Stomach (tissue), 9 donors: ENCODE results near the gene LGALS1. TPM values are rescaled to one million over a fixed set of nuclear protein-coding genes. Genes with fewer than 3 reads are reported as not detected.

Experiments
- DNase-seq, 2 donors: peaks; one replicate each; pipeline versions ENCODE4 v3.0.0 to v3.0.0-alpha.2; 2013 to 2019
- H3K27ac ChIP-seq, 5 donors: fragments of 200-600 bp in 4 of 5; sonication (generic) in 4 of 5; one replicate each; pipeline ENCODE4 v1.5.1; 2013 to 2019; ENCODE audit warnings: mild to moderate bottlenecking in 1 of 5, moderate library complexity in 1 of 5
- H3K27me3 ChIP-seq, 3 donors: fragments of 200-600 bp; sonication (generic); one replicate each; pipeline ENCODE4 v1.5.1; 2017 to 2019; ENCODE audit warnings: mixed run types in 1 of 3
- H3K36me3 ChIP-seq, 4 donors: fragments of 200-600 bp; sonication (generic); 1 replicate in 3 of 4; 2 replicates in 1 of 4; pipeline ENCODE4 v1.5.1; 2016 to 2019
- H3K4me1 ChIP-seq, 4 donors: fragments of 200-600 bp; sonication (generic); one replicate each; pipeline ENCODE4 v1.5.1; 2016 to 2019
- H3K4me3 ChIP-seq, 4 donors: fragments of 200-600 bp; sonication (generic) in 3 of 4; one replicate each; pipeline ENCODE4 v1.5.1; 2016 to 2019; ENCODE audit warnings: mild to moderate bottlenecking in 1 of 4
- H3K9me3 ChIP-seq, 4 donors: fragments of 200-600 bp; sonication (generic); one replicate each; pipeline ENCODE4 v1.5.1; 2016 to 2019
- EP300 ChIP-seq: sonication (generic); formaldehyde crosslinking; IDR thresholded peaks from one replicate; pipeline ENCODE4 v1.6.1; 2017; ENCODE audit warnings: antibody characterized with exemption
- POLR2A ChIP-seq, 4 donors: fragments of 450-650 bp; IDR thresholded peaks; one replicate each; pipeline ENCODE4 v1.6.1; 2016; ENCODE audit warnings: antibody characterized with exemption in 4 of 4, control low read depth in 2 of 4, mild to moderate bottlenecking in 1 of 4, moderate library complexity in 1 of 4
- POLR2AphosphoS5 ChIP-seq, 3 donors: sonication (generic); formaldehyde crosslinking; IDR thresholded peaks; one replicate each; pipeline ENCODE4 v1.6.1; 2016; ENCODE audit warnings: antibody characterized with exemption in 3 of 3
- WGBS, 5 donors: extraction: QIAGEN DNeasy Blood & Tissue Kit in 3 of 5; methylation state at CpG; one replicate each; pipeline versions ENCODE4 v1.1.5 to v1.1.7; 2013 to 2018; 5-methylcytosine and 5-hydroxymethylcytosine counted together
- intact Hi-C: fragments of 100-400 bp; cut with DNase I; formaldehyde crosslinking; loops from one replicate; pipeline ENCODE4 v1.15.1; 2023; ENCODE audit warnings: low total_unique reads
- polyA plus RNA-seq, 3 donors: library from polyadenylated mRNA; stranded (reverse); fragments of 200-250 nt; gene quantifications; one replicate each; pipeline ENCODE4 v1.2.3, GENCODE V29; 2013
- total RNA-seq, 5 donors: library from RNA; depleted of rRNA; stranded (reverse); fragments of >200 nt; gene quantifications; one replicate each; pipeline versions ENCODE4 v1.1.0 to v1.2.3, GENCODE V29; 2014 to 2016
- TF ChIP-seq, protein P1 (sequence below), 7 experiments: fragments of 450-650 bp in 4 of 7; fragments of 200-600 bp in 3 of 7; sonication (generic) in 3 of 7; IDR thresholded peaks; one replicate each; pipeline ENCODE4 v1.5.1; 2016 to 2019; ENCODE audit warnings: antibody characterized with exemption in 7 of 7, control low read depth in 2 of 7, mild to moderate bottlenecking in 1 of 7
- donor health status: healthy with polysubstance abuse.
- donor health status: Bipolar disorder and iron deficiency.
- donor health status: healthy.

LGALS1 gene
- total and polyA plus RNA-seq, 8 donors: 235 to 1,435 (median 475) TPM

DNA sequence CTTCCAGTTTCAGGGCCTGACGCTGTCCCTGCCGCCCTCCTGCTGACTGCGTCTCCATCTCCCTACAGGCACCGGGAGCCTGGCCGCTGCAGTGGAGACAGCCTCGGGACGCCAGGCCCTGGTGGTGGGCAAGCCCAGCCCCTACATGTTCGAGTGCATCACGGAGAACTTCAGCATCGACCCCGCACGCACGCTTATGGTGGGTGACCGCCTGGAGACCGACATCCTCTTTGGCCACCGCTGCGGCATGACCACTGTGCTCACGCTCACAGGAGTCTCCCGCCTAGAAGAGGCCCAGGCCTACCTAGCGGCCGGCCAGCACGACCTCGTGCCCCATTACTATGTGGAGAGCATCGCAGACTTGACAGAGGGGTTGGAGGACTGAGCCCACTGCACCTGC lies 9.9 kb upstream of the LGALS1 start:
- H3K27ac ChIP-seq: peak overlapping the region in 1 of 5 donors; percentile 88
- WGBS, 5 donors: 93 to 95% (median 94%) methylated on average over 23 to 24 of the region's 24 CpGs
- intact Hi-C loops: no loop called here
- no peak for DNase-seq
- H3K9me3 ChIP-seq: no peaks in the 10 kb centered on the region
- no peak for TF ChIP-seq EP300
- TF ChIP-seq, protein P1, sequence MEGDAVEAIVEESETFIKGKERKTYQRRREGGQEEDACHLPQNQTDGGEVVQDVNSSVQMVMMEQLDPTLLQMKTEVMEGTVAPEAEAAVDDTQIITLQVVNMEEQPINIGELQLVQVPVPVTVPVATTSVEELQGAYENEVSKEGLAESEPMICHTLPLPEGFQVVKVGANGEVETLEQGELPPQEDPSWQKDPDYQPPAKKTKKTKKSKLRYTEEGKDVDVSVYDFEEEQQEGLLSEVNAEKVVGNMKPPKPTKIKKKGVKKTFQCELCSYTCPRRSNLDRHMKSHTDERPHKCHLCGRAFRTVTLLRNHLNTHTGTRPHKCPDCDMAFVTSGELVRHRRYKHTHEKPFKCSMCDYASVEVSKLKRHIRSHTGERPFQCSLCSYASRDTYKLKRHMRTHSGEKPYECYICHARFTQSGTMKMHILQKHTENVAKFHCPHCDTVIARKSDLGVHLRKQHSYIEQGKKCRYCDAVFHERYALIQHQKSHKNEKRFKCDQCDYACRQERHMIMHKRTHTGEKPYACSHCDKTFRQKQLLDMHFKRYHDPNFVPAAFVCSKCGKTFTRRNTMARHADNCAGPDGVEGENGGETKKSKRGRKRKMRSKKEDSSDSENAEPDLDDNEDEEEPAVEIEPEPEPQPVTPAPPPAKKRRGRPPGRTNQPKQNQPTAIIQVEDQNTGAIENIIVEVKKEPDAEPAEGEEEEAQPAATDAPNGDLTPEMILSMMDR (IDR thresholded peaks at IDR 0.05): no peak
- TF ChIP-seq POLR2A (IDR thresholded peaks at IDR 0.05): no peak
- no peak for TF ChIP-seq POLR2AphosphoS5 (IDR thresholded peaks at IDR 0.05)
- no peak overlapping the region for H3K4me3 ChIP-seq
- H3K27me3 ChIP-seq: no peaks in the 10 kb centered on the region
- peaks cover 10 to 53% (median 21%) of the 10 kb centered on the region in 4 donors for H3K4me1 ChIP-seq
- peaks cover 8 to 19% (median 17%) of the 10 kb centered on the region in 4 donors for H3K36me3 ChIP-seq

DNA sequence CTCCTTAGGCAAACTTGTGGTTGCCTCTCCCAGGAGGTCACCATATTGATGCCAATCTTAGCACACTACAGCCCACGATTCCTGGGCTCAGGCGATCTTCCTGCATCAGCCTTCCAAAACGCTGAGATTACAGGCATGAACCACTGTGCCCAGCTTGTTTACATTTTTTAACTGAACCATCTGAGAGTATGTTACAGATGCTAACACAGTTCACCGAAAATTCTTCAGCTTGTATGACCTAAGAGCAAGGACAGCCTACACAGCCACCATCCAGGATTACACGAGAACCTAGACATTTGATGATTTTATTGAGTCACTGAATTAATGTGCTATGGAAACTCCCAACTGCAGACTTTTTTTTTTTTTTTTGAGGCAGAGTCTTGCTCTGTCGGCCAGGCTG lies 5.8 kb upstream of the LGALS1 start:
- H3K4me3 ChIP-seq: no peak overlapping the region
- intact Hi-C loops: no loop called here
- 48 to 75% (median 56%) methylated on average over 6 of the region's 6 CpGs for WGBS, 5 donors

DNA sequence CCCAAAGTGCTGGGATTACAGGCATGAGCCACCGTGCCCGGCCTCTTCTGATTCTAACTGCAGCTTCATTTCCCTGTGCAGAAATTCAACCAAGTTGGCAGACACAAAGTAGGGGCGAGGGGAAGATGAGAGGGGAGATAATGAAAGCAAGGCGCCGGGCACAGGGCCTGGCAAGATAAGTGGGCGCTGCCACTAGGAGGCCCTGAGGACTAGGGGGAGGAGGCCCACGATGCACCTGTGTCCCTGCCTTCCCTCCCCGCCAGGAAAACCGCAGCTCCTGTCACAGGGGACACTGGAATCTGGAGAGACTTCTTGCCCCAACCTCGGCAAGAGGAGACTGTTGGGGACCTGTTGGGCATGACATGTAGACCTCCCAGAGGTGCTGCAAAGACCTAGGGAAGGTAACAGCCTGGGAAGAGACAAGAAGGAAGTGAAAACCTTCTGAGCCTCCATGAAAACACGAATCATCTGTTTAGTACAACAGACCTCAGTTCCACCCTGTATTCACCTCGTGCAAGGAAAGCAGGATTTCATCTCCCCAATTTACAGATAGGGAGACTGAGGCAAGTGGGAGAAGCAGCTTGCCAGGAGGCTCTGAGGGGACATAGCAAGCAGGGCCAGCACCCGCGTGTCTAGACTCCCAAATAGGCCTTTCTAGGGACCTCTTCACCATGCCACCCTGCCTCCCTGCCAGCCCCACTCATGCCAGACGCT lies 3.1 kb upstream of the LGALS1 start:
- Histone ChIP-seq H3K9me3 (no peaks in the 10 kb centered on the region), H3K27me3 (no peaks in the 10 kb centered on the region), H3K4me1 (peaks cover 28 to 62% (median 52%) of the 10 kb centered on the region in 4 donors), H3K4me3 (no peak overlapping the region), H3K27ac (peak overlapping the region in 3 of 5 donors; percentile 91 to 94 (median 94)), H3K36me3 (no peaks in the 10 kb centered on the region)
- TF ChIP-seq POLR2AphosphoS5 (IDR thresholded peaks at IDR 0.05) (no peak), EP300 (no peak), POLR2A (IDR thresholded peaks at IDR 0.05) (no peak)
- TF ChIP-seq, protein P1 (IDR thresholded peaks at IDR 0.05): no peak
- DNase-seq: no peak
- intact Hi-C loops: no loop called here
- WGBS, 5 donors: 48 to 66% (median 56%) methylated on average over 15 of the region's 15 CpGs

More for the DNA sequence above, 5.8 kb upstream of the LGALS1 start:
- H3K9me3 ChIP-seq: no peaks in the 10 kb centered on the region
- H3K36me3 ChIP-seq: peaks cover 8 to 19% (median 17%) of the 10 kb centered on the region in 4 donors
- H3K4me1 ChIP-seq: peaks cover 8 to 39% (median 25%) of the 10 kb centered on the region in 4 donors
- peak overlapping the region in 2 of 5 donors; percentile 0 to 46 for H3K27ac ChIP-seq
- no peaks in the 10 kb centered on the region for H3K27me3 ChIP-seq
- TF ChIP-seq EP300 (no peak), POLR2AphosphoS5 (IDR thresholded peaks at IDR 0.05) (peak in 2 of 3 donors; percentile 13 to 60)
- TF ChIP-seq, protein P1 (IDR thresholded peaks at IDR 0.05): no peak
- DNase-seq: no peak

DNA sequence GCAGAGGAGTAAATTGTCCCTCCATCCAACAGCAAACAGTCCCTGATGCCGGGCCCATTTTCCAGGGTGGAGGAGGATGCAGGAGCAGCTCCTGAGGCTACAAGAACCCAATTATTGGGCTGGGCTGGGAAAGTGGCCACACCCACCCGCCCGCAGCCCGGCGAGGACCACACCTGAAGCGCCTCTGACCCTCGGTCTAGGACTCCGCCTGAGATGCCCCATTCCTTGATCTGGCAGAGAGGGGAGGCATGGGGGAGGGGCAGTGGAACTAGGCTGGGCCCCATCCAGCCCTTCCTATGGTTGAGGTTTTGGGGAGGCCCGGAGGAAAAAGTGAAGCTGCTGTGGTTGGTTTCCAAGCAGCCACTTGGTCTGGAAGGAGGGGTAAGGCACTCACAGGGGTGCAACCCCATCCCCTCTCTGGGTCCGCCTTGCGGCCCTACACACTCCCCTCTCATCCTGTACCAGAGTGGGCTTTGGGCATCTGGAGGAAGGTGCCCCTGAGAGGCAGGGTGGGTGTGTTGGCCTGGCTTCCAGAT lies 2.4 kb upstream of the LGALS1 start:
- Histone ChIP-seq H3K4me3 (no peak overlapping the region), H3K9me3 (no peaks in the 10 kb centered on the region), H3K4me1 (peaks cover 31 to 64% (median 59%) of the 10 kb centered on the region in 4 donors), H3K36me3 (no peaks in the 10 kb centered on the region), H3K27ac (peak overlapping the region in 3 of 5 donors; percentile 91 to 94 (median 94)), H3K27me3 (no peaks in the 10 kb centered on the region)
- intact Hi-C loops: no loop called here
- WGBS, 5 donors: 37 to 59% (median 47%) methylated on average over 7 to 11 of the region's 11 CpGs
- no peak for DNase-seq
- TF ChIP-seq, protein P1 (IDR thresholded peaks at IDR 0.05): no peak
- no peak for TF ChIP-seq EP300
- no peak for TF ChIP-seq POLR2AphosphoS5 (IDR thresholded peaks at IDR 0.05)
- TF ChIP-seq POLR2A (IDR thresholded peaks at IDR 0.05): no peak
